ENCODE results near the gene TNRC6C.
"Not testable (repeated sequence)": the region's sequence is repeated elsewhere in the genome, so short reads cannot be mapped to it uniquely, and the experiment has no call there.

Gene TNRC6C

DNA sequence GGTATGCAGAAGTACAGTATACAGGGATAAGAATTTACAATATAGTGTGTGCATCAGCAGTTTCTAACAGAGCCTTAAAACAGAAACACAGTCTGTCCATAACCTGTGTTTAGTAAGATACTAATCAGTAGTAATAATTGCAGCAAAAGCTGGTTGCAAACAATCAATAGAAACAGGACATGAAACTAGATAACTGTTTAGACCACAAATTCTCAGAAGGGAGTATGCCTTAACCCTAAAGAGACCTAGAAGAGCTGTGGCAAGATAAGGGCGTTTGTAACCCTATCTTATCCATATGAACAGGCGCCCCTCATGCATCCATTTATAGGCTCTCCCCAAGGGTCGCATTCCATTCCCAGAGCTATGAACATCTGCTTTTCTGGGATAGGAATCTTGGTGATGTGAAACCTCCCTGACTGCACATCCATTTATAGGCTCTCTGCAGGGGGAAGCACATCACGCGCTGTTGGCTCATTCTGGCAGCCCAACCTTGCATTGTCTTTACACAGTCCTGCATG lies 123.9 kb downstream of the TNRC6C start:
- DNase-seq (ENCODE audit: low spot score) = not testable (repeated sequence)

GRCh38 chr17:78082988-78083387 lies 124.5 kb downstream of the TNRC6C start:
- no peak for DNase-seq (ENCODE audit: low spot score)

GRCh38 chr17:78086740-78087139 lies 128.2 kb downstream of the TNRC6C start:
- no peak for DNase-seq (ENCODE audit: low spot score)

GRCh38 chr17:78088529-78088928 lies 130.0 kb downstream of the TNRC6C start:
- DNase-seq (ENCODE audit: low spot score) = no peak

GRCh38 chr17:78089576-78090281 lies 131.2 kb downstream of the TNRC6C start:
- no peak for DNase-seq (ENCODE audit: low spot score)

- no peak for DNase-seq (ENCODE audit: low spot score)
Observed at GRCh38 chr17:78092794-78093324, 134.4 kb downstream of the TNRC6C start.

GRCh38 chr17:78095035-78095434 lies 136.5 kb downstream of the TNRC6C start:
- DNase-seq (ENCODE audit: low spot score) = no peak

DNA sequence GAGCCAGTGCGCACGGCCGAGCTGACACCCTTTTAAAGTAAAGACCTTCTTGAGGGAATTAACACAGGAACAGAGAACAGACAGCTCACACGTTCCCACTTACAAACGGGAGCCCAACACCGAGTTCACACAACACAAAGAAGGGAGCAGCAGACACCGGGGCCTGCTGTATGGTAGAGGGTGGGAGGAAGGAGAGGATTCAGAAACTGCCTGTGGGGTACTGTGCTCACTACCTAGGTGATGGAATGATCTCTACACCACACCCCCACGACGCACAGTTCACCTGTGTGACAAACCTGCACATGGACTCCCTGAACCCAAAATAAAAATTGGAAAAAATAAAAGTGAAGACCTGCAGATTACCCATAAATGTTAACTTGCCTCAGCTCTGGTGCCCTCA lies 137.6 kb downstream of the TNRC6C start:
- no peak for DNase-seq (ENCODE audit: low spot score)

DNA sequence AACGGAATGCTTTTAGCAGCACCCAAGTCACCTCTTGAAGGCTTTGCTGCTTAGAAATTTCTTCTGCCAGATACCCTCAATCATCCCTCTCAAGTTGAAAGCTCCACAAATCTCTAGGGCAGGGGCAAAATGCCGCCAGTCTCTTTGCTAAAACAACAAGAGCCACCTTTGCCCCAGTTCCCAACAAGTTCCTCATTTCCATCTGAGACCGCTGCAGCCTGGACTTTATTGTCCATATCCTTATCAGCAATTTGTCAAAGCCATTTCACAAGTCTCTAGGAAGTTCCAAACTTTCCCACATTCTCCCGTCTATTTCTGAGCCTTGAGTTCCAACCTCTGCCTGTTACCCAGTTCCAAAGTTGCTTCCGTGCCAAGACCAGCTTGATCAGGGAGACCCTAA lies 142.6 kb downstream of the TNRC6C start:
- DNase-seq (ENCODE audit: low spot score) = no peak

DNA sequence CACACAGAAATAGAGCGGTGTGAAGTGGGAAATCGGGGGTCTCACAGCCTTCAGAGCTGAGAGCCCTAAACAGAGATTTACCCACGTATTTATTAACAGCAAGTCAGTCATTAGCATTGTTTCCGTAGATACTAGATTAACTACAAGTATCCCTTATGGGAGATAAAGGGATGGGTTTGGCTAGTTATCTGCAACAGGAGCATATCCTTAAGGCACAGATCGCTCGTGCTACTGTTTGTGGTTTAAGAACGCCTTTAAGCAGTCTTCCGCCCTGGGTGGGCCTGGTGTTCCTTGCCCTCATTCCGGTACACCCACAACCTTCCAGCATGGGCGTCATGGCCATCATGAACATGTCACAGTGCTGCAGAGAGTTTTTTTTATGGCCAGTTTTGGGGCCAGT lies 143.0 kb downstream of the TNRC6C start:
- DNase-seq (ENCODE audit: low spot score) = no peak

DNA sequence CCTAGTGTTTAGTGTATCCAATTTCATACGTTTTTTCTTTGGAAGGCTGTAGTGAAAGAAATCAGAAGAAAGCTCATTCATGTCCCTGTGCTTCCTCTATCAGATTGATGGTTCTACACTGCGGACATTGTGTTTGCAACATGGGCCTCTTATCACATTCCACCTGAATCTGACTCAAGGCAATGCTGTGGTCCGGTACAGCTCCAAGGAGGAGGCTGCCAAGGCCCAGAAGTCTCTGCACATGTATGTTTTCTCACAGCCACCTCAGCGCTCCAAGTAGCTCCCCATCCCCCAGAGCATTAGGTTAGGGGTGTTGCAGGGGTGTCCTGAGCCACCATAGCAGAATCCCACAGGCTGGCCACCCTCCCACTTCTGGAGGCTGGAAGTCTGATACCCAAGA lies 144.8 kb downstream of the TNRC6C start:
- no peak for DNase-seq (ENCODE audit: low spot score)

- DNase-seq (ENCODE audit: low spot score) = no peak
Observed at GRCh38 chr17:78104540-78104941, 146.0 kb downstream of the TNRC6C start.

- DNase-seq (ENCODE audit: low spot score) = no peak
Observed at GRCh38 chr17:78105101-78105500, 146.6 kb downstream of the TNRC6C start.

DNA sequence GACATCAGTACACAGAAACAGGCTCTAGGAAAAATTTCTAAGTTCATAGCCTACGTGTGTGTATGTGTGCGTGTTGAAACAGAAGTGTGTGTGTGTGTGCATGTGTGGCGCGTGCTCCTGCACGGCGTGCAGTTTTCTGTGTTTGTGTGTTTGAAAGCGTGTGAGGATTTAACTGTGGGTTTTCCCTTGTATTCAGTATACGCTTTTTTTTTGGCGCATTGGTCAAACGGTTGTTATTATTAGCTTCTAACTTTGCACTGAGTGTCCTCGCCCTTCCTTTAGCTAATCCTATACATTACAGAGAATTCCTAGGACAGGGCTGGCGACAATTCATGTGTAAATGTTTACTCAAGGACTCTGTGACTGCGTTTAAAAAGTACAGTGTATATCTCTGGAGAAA lies 147.0 kb downstream of the TNRC6C start:
- no peak for DNase-seq (ENCODE audit: low spot score)

GRCh38 chr17:78106211-78106610 lies 147.7 kb downstream of the TNRC6C start:
- DNase-seq (ENCODE audit: low spot score) = no peak

DNA sequence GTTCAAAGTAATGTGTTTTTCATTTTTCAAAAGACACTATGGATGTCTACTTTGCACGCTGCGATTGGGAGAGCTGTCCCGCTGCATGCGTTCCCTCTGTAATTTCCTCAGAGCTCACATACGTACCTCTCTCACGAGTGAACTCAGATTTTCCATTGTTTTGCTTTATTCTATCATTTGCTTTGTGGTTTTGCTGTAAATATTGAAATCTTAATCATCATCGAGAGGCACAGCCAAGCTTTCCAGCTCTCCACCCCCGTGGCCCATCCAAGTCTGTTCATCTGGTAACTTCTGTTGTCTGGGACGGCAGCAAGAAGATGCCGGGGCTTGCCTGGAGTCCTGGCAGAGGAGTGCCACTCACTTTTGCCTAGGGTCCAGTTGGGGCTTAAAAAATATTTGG lies 149.0 kb downstream of the TNRC6C start:
- DNase-seq (ENCODE audit: low spot score) = no peak

- DNase-seq (ENCODE audit: low spot score) = no peak
Observed at GRCh38 chr17:78107976-78108725, 149.6 kb downstream of the TNRC6C start.

- DNase-seq (ENCODE audit: low spot score) = no peak
Observed at GRCh38 chr17:78108726-78109488, 150.4 kb downstream of the TNRC6C start.

GRCh38 chr17:78109489-78109761 lies 150.9 kb downstream of the TNRC6C start:
- no peak for DNase-seq (ENCODE audit: low spot score)

DNA sequence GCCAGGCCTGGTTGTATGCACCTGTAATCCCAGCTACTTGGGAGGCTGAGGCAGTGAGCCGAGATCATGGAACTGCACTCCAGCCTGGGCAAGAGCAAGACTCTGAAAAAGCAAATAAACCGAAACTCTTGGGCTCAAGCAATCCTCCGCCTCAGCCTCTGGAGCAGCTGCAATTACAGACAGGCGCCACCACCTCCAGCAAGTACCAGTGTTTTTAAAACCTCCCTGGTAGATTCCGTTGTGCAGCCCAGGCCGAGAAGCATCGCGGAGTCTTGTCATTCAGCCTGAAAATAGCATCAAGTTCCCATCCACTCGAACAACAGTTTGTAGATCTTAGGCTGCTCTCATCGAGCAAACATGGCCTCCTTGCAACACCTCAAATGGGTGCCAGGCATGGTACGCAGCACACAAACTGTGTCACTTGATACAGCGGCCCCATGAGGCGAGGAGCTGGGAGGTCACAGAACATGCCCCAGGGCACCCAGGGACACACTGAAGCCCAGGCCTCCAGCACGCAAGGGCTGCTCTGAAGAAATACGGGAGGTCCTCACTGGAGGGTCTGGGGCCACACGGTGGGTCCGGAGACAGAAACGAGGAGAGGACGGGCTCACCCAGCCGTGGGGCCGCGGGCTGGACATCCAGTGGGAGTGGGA lies 152.0 kb downstream of the TNRC6C start:
- no peak for DNase-seq (ENCODE audit: low spot score)

DNA sequence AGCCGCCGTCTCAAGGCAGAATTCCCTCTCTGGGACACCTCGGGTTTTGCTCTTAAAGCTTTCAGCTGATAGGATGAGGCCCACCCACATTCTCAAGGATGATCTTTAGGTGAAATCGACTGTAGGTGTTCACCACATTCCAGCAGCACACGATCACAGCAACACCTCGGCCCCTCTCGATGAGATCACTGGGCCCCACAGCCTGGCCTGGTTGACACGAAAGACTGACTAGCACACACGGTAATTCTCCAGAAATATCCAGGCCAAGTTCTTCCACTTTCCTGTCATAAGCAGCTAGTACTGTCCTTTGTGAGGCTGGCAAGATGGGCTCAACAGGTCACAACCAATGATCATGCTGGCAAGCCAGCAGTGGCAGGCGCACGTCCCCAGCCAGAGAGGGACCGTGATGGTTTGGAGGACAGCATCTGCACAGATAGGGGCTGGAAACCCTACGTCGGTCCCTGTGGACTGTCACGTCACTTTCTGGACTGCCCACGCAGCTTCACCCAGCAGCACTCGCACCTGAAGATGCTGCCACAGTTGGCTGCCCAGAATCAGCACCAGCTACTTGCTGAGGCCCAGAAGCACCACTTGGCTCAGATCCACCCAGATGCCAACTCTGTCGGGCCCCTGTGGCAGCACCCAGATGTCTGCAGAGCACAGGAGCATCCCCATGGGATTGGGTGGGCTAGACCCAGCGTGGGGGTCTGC lies 152.7 kb downstream of the TNRC6C start:
- DNase-seq (ENCODE audit: low spot score) = no peak

Measured in CD4-positive, alpha-beta T cell treated with Interleukin-2 at 100 ng/mL for 4 hours (primary cell).